GM11168 (cell line): ENCODE data around the gene TSPAN16.

ENCODE experiments used
- in situ Hi-C: fragments of 300-500 bp; cut with MboI; formaldehyde crosslinking; loops from one replicate; pipeline ENCODE4 v1.12.0; 2022; ENCODE audit warnings: low sequenced_read_pairs; ENCODE audit not compliant: unreplicated experiment

The TSPAN16 gene

DNA sequence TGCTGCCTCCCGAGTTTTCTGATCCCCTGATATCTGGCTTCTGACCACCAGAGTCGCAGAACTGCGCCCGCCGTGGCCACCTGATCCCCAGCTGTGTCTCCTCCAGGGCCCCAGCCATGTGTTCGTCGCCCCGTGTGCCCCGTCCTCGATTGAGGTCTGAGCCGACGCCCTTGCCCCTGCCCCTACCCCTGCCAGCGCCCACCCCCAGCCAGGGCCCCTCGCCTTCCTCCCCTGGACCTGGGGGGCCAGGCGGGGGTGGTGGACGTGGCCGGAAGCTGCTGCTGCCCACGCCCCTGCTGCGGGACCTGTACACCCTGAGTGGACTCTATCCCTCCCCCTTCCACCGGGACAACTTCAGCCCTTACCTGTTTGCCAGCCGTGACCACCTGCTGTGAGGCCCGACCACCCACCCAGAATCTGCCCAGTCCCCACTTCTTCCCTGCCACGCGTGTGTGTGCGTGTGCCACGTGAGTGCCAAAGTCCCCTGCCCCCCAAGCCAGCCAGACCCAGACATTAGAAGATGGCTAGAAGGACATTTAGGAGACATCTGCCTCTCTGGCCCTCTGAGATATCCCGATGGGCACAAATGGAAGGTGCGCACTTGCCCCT is 68.4 kb downstream of the TSPAN16 start:
- in situ Hi-C loops = no loop called here

DNA sequence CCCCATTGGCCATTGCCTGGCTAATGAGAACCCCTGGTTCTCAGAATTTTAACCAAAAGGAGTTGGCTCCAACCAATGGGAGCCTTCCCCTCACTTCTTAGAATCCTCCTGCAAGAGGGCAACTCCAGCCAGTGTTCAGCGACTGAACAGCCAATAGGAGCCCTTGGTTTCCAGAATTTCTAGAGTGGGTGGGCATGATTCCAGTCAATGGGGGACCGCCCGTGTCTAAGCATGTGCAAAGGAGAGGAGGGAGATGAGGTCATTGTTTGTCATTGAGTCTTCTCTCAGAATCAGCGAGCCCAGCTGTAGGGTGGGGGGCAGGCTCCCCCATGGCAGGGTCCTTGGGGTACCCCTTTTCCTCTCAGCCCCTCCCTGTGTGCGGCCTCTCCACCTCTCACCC is 69.0 kb downstream of the TSPAN16 start:
- in situ Hi-C loops = no loop called here
